GM23338 (cell line): ENCODE measurements around the gene TBCE. TPM values are rescaled to one million over a fixed set of nuclear protein-coding genes. Genes with fewer than 3 reads are reported as not detected.

Experiments used
- ATAC-seq: fragments of 200-7000 bp; cut with Tn5 transposase; 3 replicates; pipeline ENCODE4 v1.9.1; 2020
- DNase-seq: peaks from one replicate; pipeline ENCODE4 v3.0.0-alpha.2; 2015; ENCODE audit warnings: low spot score
- H2AFZ ChIP-seq: fragments of 200-600 bp; sonication (generic); 2 replicates; pipeline ENCODE4 v1.8.0; 2016; ENCODE audit warnings: antibody characterized with exemption, mild to moderate bottlenecking, moderate library complexity
- H3F3A ChIP-seq: fragments of 200-600 bp; sonication (generic); replicated peaks from 2 replicates; pipeline ENCODE4 v1.8.0; 2017; ENCODE audit warnings: antibody characterized with exemption, mixed run types, low read depth
- H3K27ac ChIP-seq: fragments of 200-600 bp; sonication (generic); 2 replicates; pipeline ENCODE4 v1.6.1; 2016; ENCODE audit warnings: low read depth
- H3K27me3 ChIP-seq: fragments of 200-600 bp; sonication (generic); 2 replicates; pipeline ENCODE4 v1.8.0; 2016; ENCODE audit warnings: mild to moderate bottlenecking, mixed run types, moderate library complexity; ENCODE audit not compliant: insufficient read depth
- H3K36me3 ChIP-seq: fragments of 200-600 bp; sonication (generic); 2 replicates; pipeline ENCODE4 v1.8.0; 2016; ENCODE audit warnings: mild to moderate bottlenecking; ENCODE audit not compliant: insufficient read depth
- H3K4me1 ChIP-seq: fragments of 200-600 bp; sonication (generic); 2 replicates; pipeline ENCODE4 v1.8.0; 2016; ENCODE audit warnings: mild to moderate bottlenecking, moderate library complexity; ENCODE audit not compliant: insufficient read depth
- H3K4me2 ChIP-seq: fragments of 200-600 bp; sonication (generic); 2 replicates; pipeline ENCODE4 v1.7.1; 2017; ENCODE audit warnings: mixed run types
- H3K4me3 ChIP-seq: fragments of 200-600 bp; sonication (generic); 2 replicates; pipeline ENCODE4 v1.6.1; 2016; ENCODE audit warnings: mixed run types
- H3K79me2 ChIP-seq: fragments of 200-600 bp; sonication (generic); replicated peaks from 2 replicates; pipeline ENCODE4 v1.8.0; 2017; ENCODE audit warnings: mild to moderate bottlenecking; ENCODE audit not compliant: insufficient read depth
- H3K9me2 ChIP-seq: fragments of 200-600 bp; sonication (generic); 2 replicates; pipeline ENCODE4 v1.8.0; 2017; ENCODE audit not compliant: insufficient read depth
- H4K20me1 ChIP-seq: fragments of 200-600 bp; sonication (generic); replicated peaks from 2 replicates; pipeline ENCODE4 v1.8.0; 2017; ENCODE audit warnings: mild to moderate bottlenecking; ENCODE audit not compliant: insufficient read depth
- H3K27ac Mint-ChIP-seq: 2 replicates; pipeline ENCODE4 v1.8.0; 2020; ENCODE audit warnings: inconsistent platforms, mild to moderate bottlenecking, moderate library complexity, mixed read lengths
- H3K27me3 Mint-ChIP-seq: 3 replicates; pipeline ENCODE4 v1.8.0; 2022; ENCODE audit warnings: low read depth, mild to moderate bottlenecking, moderate library complexity, mixed read lengths, inconsistent platforms; ENCODE audit not compliant: insufficient read depth, poor library complexity
- H3K36me3 Mint-ChIP-seq: 3 replicates; pipeline ENCODE4 v1.8.0; 2021; ENCODE audit warnings: low read depth, mild to moderate bottlenecking, inconsistent platforms, moderate library complexity, mixed read lengths
- H3K4me1 Mint-ChIP-seq: 3 replicates; pipeline ENCODE4 v1.8.0; 2020; ENCODE audit warnings: mild to moderate bottlenecking, inconsistent platforms, mixed read lengths
- H3K4me3 Mint-ChIP-seq: 3 replicates; pipeline ENCODE4 v1.8.0; 2021; ENCODE audit warnings: moderate library complexity, mild to moderate bottlenecking, inconsistent platforms, mixed read lengths
- H3K9me3 Mint-ChIP-seq: 3 replicates; pipeline ENCODE4 v1.8.0; 2020; ENCODE audit warnings: moderate library complexity, mild to moderate bottlenecking, inconsistent platforms, mixed read lengths
- CREB1 ChIP-seq: fragments of 250-450 bp; sonication (Bioruptor Pico); IDR thresholded peaks from 2 replicates; pipeline ENCODE4 v1.5.0; 2020; ENCODE audit warnings: low read depth, mild to moderate bottlenecking, moderate library complexity
- EZH2 ChIP-seq: fragments of 200-600 bp; sonication (generic); IDR thresholded peaks from one replicate; pipeline ENCODE4 v1.8.0; 2017; ENCODE audit warnings: antibody characterized with exemption, mild to moderate bottlenecking, low read depth; ENCODE audit not compliant: unreplicated experiment
- JUNB ChIP-seq: IDR thresholded peaks from one replicate; pipeline ENCODE4 v1.6.1; 2016; ENCODE audit warnings: antibody characterized with exemption; ENCODE audit not compliant: unreplicated experiment
- STAT1 ChIP-seq: IDR thresholded peaks from one replicate; pipeline ENCODE4 v1.6.1; 2016; ENCODE audit warnings: antibody characterized with exemption; ENCODE audit not compliant: unreplicated experiment
- ZNF114 ChIP-seq: fragments of 250-450 bp; sonication (Bioruptor Pico); IDR thresholded peaks from 2 replicates; pipeline ENCODE4 v1.5.0; 2020; ENCODE audit warnings: mild to moderate bottlenecking, moderate library complexity
- ZNF331 ChIP-seq: fragments of 250-450 bp; sonication (Bioruptor Pico); IDR thresholded peaks from 2 replicates; pipeline ENCODE4 v1.5.0; 2020; ENCODE audit warnings: low read depth, mild to moderate bottlenecking, moderate library complexity
- polyA plus RNA-seq: library from polyadenylated mRNA; unstranded; fragments of >200 nt; fragmentation: Nextera tagmentation; extraction: Ambion mirVana; gene quantifications from 2 replicates; pipeline ENCODE4 v1.2.1, GENCODE V29; 2016
- total RNA-seq: library from RNA; depleted of rRNA; stranded (reverse); fragments of >200 nt; shearing (Covaris generic); gene quantifications from 2 replicates; pipeline ENCODE4 v1.2.3, GENCODE V29; 2014
- TF ChIP-seq, protein P1 (sequence below), 2 experiments: fragments of 200-600 bp in 1 of 2; sonication (generic) in 1 of 2; conservative IDR thresholded peaks; 2 replicates each; pipeline versions ENCODE4 v1.5.1 to v1.6.1; 2016 to 2017; ENCODE audit warnings: antibody characterized with exemption in 2 of 2, low read depth in 2 of 2, mild to moderate bottlenecking in 2 of 2, moderate library complexity in 1 of 2
- TF ChIP-seq, protein P2 (sequence below): IDR thresholded peaks from 2 replicates; pipeline ENCODE4 v1.6.1; 2016; ENCODE audit warnings: antibody characterized with exemption
- TF ChIP-seq, protein P3 (sequence below): fragments of 250-450 bp; sonication (Bioruptor Pico); IDR thresholded peaks from 2 replicates; pipeline ENCODE4 v1.5.0; 2020; ENCODE audit warnings: mild to moderate bottlenecking, moderate library complexity
- TF ChIP-seq, protein P4 (sequence below): IDR thresholded peaks from one replicate; pipeline ENCODE4 v1.6.1; 2018; ENCODE audit warnings: antibody characterized with exemption; ENCODE audit not compliant: unreplicated experiment

TBCE gene
- total and polyA plus RNA-seq, 2 experiments from 2014 or later = 42.7 to 64.8 TPM

GRCh38 chr1:235454021-235454420 lies 86.8 kb downstream of the TBCE start:
- Histone ChIP-seq H3K9me2 (no peaks in the 10 kb centered on the region), H3K27ac (no peak overlapping the region), H3F3A (peaks cover 6% of the 10 kb centered on the region; the same call in 1 of the 2 replicates), H4K20me1 (no peaks in the 10 kb centered on the region), H2AFZ (no peak overlapping the region), H3K79me2 (no peaks in the 10 kb centered on the region), H3K36me3 (peaks cover 11% of the 10 kb centered on the region), H3K4me1 (no peaks in the 10 kb centered on the region), H3K4me2 (no peak overlapping the region), H3K27me3 (no peaks in the 10 kb centered on the region), H3K4me3 (no peak overlapping the region)
- Mint-ChIP-seq H3K4me1 (peaks cover 3% of the 10 kb centered on the region; the same call in 2 of the 3 replicates), H3K4me3 (no peak overlapping the region), H3K36me3 (peaks cover 44% of the 10 kb centered on the region), H3K27ac (no peak overlapping the region), H3K9me3 (no peaks in the 10 kb centered on the region), H3K27me3 (peaks cover 2% of the 10 kb centered on the region)
- TF ChIP-seq STAT1 = no peak
- TF ChIP-seq, protein P1, sequence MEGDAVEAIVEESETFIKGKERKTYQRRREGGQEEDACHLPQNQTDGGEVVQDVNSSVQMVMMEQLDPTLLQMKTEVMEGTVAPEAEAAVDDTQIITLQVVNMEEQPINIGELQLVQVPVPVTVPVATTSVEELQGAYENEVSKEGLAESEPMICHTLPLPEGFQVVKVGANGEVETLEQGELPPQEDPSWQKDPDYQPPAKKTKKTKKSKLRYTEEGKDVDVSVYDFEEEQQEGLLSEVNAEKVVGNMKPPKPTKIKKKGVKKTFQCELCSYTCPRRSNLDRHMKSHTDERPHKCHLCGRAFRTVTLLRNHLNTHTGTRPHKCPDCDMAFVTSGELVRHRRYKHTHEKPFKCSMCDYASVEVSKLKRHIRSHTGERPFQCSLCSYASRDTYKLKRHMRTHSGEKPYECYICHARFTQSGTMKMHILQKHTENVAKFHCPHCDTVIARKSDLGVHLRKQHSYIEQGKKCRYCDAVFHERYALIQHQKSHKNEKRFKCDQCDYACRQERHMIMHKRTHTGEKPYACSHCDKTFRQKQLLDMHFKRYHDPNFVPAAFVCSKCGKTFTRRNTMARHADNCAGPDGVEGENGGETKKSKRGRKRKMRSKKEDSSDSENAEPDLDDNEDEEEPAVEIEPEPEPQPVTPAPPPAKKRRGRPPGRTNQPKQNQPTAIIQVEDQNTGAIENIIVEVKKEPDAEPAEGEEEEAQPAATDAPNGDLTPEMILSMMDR (conservative IDR thresholded peaks at IDR 0.05; ENCODE audit: low read depth in 2 of 2) = no peak
- TF ChIP-seq, protein P2, sequence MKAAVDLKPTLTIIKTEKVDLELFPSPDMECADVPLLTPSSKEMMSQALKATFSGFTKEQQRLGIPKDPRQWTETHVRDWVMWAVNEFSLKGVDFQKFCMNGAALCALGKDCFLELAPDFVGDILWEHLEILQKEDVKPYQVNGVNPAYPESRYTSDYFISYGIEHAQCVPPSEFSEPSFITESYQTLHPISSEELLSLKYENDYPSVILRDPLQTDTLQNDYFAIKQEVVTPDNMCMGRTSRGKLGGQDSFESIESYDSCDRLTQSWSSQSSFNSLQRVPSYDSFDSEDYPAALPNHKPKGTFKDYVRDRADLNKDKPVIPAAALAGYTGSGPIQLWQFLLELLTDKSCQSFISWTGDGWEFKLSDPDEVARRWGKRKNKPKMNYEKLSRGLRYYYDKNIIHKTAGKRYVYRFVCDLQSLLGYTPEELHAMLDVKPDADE = no peak
- DNase-seq (no peak), ATAC-seq (no peak)

- ATAC-seq (no peak), DNase-seq (no peak)
- H3K79me2 ChIP-seq = no peaks in the 10 kb centered on the region
- H3K27ac Mint-ChIP-seq = no peak overlapping the region
- peaks cover 5% of the 10 kb centered on the region; the same call in 1 of the 2 replicates for H3F3A ChIP-seq
- no peaks in the 10 kb centered on the region for H3K9me3 Mint-ChIP-seq
- H3K36me3 ChIP-seq = peaks cover 8% of the 10 kb centered on the region
- no peaks in the 10 kb centered on the region for H4K20me1 ChIP-seq
- H3K4me1 Mint-ChIP-seq = peaks cover 3% of the 10 kb centered on the region; the same call in 2 of the 3 replicates
- no peaks in the 10 kb centered on the region for H3K4me1 ChIP-seq
- no peak overlapping the region for H3K27ac ChIP-seq
- no peaks in the 10 kb centered on the region for H3K9me2 ChIP-seq
- H3K4me2 ChIP-seq = no peak overlapping the region
- H3K4me3 Mint-ChIP-seq = no peak overlapping the region
- peaks cover 36% of the 10 kb centered on the region for H3K36me3 Mint-ChIP-seq
- H3K4me3 ChIP-seq = no peak overlapping the region
- peaks cover 2% of the 10 kb centered on the region for H3K27me3 Mint-ChIP-seq
- no peaks in the 10 kb centered on the region for H3K27me3 ChIP-seq
- no peak overlapping the region for H2AFZ ChIP-seq
- TF ChIP-seq ZNF114 (CRISPR knock-in tag) = no peak
- TF ChIP-seq JUNB = no peak
- no peak for TF ChIP-seq EZH2
- TF ChIP-seq CREB1 (CRISPR knock-in tag) = no peak
- TF ChIP-seq, protein P3, sequence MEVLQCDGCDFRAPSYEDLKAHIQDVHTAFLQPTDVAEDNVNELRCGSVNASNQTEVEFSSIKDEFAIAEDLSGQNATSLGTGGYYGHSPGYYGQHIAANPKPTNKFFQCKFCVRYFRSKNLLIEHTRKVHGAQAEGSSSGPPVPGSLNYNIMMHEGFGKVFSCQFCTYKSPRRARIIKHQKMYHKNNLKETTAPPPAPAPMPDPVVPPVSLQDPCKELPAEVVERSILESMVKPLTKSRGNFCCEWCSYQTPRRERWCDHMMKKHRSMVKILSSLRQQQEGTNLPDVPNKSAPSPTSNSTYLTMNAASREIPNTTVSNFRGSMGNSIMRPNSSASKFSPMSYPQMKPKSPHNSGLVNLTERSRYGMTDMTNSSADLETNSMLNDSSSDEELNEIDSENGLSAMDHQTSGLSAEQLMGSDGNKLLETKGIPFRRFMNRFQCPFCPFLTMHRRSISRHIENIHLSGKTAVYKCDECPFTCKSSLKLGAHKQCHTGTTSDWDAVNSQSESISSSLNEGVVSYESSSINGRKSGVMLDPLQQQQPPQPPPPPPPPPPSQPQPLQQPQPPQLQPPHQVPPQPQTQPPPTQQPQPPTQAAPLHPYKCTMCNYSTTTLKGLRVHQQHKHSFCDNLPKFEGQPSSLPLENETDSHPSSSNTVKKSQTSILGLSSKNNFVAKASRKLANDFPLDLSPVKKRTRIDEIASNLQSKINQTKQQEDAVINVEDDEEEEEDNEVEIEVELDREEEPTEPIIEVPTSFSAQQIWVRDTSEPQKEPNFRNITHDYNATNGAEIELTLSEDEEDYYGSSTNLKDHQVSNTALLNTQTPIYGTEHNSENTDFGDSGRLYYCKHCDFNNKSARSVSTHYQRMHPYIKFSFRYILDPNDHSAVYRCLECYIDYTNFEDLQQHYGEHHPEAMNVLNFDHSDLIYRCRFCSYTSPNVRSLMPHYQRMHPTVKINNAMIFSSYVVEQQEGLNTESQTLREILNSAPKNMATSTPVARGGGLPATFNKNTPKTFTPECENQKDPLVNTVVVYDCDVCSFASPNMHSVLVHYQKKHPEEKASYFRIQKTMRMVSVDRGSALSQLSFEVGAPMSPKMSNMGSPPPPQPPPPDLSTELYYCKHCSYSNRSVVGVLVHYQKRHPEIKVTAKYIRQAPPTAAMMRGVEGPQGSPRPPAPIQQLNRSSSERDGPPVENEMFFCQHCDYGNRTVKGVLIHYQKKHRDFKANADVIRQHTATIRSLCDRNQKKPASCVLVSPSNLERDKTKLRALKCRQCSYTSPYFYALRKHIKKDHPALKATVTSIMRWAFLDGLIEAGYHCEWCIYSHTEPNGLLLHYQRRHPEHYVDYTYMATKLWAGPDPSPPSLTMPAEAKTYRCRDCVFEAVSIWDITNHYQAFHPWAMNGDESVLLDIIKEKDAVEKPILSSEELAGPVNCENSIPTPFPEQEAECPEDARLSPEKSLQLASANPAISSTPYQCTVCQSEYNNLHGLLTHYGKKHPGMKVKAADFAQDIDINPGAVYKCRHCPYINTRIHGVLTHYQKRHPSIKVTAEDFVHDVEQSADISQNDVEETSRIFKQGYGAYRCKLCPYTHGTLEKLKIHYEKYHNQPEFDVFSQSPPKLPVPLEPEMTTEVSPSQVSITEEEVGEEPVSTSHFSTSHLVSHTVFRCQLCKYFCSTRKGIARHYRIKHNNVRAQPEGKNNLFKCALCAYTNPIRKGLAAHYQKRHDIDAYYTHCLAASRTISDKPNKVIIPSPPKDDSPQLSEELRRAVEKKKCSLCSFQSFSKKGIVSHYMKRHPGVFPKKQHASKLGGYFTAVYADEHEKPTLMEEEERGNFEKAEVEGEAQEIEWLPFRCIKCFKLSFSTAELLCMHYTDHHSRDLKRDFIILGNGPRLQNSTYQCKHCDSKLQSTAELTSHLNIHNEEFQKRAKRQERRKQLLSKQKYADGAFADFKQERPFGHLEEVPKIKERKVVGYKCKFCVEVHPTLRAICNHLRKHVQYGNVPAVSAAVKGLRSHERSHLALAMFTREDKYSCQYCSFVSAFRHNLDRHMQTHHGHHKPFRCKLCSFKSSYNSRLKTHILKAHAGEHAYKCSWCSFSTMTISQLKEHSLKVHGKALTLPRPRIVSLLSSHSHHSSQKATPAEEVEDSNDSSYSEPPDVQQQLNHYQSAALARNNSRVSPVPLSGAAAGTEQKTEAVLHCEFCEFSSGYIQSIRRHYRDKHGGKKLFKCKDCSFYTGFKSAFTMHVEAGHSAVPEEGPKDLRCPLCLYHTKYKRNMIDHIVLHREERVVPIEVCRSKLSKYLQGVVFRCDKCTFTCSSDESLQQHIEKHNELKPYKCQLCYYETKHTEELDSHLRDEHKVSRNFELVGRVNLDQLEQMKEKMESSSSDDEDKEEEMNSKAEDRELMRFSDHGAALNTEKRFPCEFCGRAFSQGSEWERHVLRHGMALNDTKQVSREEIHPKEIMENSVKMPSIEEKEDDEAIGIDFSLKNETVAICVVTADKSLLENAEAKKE (CRISPR knock-in tag) = no peak
- no peak for TF ChIP-seq ZNF331 (CRISPR knock-in tag)
- TF ChIP-seq, protein P4, sequence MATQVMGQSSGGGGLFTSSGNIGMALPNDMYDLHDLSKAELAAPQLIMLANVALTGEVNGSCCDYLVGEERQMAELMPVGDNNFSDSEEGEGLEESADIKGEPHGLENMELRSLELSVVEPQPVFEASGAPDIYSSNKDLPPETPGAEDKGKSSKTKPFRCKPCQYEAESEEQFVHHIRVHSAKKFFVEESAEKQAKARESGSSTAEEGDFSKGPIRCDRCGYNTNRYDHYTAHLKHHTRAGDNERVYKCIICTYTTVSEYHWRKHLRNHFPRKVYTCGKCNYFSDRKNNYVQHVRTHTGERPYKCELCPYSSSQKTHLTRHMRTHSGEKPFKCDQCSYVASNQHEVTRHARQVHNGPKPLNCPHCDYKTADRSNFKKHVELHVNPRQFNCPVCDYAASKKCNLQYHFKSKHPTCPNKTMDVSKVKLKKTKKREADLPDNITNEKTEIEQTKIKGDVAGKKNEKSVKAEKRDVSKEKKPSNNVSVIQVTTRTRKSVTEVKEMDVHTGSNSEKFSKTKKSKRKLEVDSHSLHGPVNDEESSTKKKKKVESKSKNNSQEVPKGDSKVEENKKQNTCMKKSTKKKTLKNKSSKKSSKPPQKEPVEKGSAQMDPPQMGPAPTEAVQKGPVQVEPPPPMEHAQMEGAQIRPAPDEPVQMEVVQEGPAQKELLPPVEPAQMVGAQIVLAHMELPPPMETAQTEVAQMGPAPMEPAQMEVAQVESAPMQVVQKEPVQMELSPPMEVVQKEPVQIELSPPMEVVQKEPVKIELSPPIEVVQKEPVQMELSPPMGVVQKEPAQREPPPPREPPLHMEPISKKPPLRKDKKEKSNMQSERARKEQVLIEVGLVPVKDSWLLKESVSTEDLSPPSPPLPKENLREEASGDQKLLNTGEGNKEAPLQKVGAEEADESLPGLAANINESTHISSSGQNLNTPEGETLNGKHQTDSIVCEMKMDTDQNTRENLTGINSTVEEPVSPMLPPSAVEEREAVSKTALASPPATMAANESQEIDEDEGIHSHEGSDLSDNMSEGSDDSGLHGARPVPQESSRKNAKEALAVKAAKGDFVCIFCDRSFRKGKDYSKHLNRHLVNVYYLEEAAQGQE = no peak
Measured at GRCh38 chr1:235455097-235455496, 87.9 kb downstream of the TBCE start.
